Right lobe of liver (tissue), 4 donors: ENCODE measurements around the gene ZCCHC8.

Experiments
- POLR2A ChIP-seq: fragments of 450-650 bp; IDR thresholded peaks from one replicate; pipeline ENCODE4 v1.6.1; 2017; ENCODE audit warnings: antibody characterized with exemption, mild to moderate bottlenecking
- TF ChIP-seq, protein P1 (sequence below), 4 donors: fragments of 200-600 bp in 3 of 4; fragments of 450-650 bp in 1 of 4; IDR thresholded peaks; one replicate each; pipeline versions ENCODE4 v1.5.1 to v1.8.0; 2016 to 2022; ENCODE audit warnings: antibody characterized with exemption in 4 of 4, mild to moderate bottlenecking in 2 of 4
- donor health status: DM: no; HTN: no; CAD: no.
- donor health status: DM: no; HTN: no; CAD: no.
- donor health status: DM: no; HTN: yes; CAD: no.

DNA sequence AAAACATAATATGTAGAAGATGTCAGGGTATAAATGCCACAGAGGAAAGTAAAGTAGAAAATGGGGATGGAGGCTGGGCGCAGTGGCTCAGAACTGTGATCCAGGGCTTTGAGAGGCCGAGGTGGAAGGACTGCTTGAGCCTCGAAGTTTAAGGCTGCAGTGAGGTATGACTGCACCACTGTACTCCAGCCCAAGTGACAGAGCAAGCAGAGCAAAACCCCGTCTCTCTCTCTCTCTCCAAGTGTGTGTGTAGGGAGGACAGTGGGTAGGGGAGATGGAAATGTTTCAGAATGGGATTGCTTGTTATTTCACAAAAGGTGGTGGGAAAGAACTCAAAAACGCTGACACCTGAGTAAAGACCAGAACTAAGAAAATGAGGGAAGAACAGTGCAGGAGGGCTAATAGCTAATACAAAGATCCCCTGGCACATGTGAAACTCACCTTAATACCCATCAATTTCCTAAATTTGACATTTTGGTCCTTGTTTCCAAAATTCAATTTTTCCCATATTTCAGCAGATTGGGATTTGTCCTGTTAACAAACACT is 5.7 kb upstream of the ZCCHC8 start:
- TF ChIP-seq, protein P1, sequence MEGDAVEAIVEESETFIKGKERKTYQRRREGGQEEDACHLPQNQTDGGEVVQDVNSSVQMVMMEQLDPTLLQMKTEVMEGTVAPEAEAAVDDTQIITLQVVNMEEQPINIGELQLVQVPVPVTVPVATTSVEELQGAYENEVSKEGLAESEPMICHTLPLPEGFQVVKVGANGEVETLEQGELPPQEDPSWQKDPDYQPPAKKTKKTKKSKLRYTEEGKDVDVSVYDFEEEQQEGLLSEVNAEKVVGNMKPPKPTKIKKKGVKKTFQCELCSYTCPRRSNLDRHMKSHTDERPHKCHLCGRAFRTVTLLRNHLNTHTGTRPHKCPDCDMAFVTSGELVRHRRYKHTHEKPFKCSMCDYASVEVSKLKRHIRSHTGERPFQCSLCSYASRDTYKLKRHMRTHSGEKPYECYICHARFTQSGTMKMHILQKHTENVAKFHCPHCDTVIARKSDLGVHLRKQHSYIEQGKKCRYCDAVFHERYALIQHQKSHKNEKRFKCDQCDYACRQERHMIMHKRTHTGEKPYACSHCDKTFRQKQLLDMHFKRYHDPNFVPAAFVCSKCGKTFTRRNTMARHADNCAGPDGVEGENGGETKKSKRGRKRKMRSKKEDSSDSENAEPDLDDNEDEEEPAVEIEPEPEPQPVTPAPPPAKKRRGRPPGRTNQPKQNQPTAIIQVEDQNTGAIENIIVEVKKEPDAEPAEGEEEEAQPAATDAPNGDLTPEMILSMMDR (IDR thresholded peaks at IDR 0.05): no peak
- no peak for TF ChIP-seq POLR2A
